Activated CD8-positive, alpha-beta memory T cell treated with anti-CD3 and anti-CD28 coated beads for 1 hour (primary cell): Measurements from ENCODE around the gene CAPN9.

Source experiments
- DNase-seq, 2 donors: peaks; one replicate each; pipeline ENCODE4 v3.0.0-alpha.2; 2020; ENCODE audit warnings: low read depth in 1 of 2; ENCODE audit errors: extremely low read depth in 1 of 2

CAPN9 gene

DNA sequence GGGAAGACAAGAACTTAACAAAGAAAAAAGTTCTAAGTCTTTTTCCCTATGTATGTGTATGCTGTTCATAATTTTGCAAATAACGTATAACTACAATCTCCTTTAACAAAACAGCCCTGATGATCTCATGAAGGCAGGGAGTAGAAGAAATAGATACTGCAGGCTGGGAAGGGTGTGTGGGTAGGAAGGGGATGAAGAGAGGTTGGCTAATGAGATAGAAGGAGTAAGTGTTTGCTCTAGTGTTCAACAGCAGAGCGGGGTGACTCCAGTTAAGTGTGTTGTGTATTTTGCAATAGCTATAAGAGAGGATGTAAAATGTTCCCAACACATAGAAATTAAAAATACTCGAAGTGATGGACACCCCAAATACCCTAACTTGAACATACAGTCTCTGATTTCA lies 101.0 kb downstream of the CAPN9 start:
- DNase-seq = no peak

DNA sequence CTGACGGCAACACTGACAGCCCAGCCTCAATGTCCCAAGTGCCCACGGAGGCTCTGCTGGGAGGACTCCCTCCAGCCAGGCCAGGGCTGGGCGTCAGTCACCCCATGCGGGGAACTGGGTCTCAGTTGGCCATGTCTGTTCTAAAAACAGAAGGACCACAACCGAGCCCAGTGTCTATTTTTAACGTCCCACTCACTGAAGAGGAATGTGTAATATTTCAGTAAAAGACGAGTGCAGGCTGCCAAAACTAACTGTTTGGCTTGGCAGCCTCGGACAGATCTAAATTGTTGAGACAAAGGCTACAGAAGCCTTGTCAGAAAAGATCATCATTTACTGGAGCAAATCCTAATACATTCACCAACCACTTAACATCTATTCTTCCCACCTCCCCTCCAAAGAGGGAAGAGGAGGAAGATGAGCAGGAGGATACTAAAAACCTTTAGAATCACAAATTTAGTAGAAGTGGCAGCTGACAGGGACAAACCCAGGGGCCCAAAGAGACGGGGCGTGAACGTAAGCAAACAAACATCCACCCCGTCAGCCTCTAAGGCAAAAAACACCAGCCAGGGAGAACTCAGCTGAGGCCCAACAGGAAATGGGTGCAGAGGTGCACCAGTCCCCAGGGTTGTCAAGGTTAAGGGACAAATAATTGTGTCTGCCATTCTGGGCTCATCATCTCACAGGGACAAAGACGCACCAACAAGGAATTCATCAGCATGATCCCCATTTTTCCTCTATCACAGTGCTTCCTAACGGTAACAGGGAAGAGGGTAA lies 102.5 kb downstream of the CAPN9 start:
- no peak for DNase-seq

DNA sequence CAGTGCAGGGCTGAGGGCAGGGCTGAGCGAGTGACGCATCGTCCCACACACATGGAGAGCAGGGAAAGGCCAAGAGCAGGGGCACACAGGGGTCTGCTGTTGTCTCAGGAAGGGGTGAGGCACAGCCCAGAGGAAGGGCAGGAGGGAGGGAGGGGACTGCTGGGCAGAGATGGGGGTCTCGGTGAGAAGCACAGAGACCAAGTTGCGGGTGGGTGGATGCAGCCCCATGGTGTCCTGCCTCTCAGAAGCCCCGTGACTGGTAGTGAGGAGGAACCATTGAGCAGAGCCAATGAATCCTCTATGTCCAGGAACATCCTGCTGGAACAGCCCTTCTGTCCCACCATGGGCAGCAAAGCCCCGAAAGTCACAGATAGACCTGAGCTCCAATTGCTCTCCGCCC lies 103.4 kb downstream of the CAPN9 start:
- no peak for DNase-seq

DNA sequence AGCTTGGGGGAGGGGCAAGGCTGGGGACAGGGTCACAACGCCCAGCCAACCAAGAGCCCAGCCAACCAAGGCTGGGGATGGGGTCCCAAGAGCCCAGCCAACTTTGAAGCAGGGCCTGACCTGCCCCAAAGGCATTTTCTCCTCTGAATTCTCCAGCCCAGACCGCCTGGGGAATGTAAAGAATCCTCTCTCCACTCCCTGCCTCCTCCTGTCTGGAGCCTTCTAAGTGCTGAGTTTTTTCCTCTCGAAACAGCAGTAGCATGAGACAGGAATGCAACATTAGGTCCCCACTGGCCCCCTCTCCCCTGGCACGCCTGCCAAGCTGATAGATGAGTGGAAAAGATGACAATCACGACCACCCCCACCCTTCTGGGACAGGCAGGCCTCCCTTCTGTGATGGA lies 104.1 kb downstream of the CAPN9 start:
- no peak for DNase-seq
